Urothelium cell line (cell line): ENCODE data around the gene PAX5.

ENCODE experiments used
- DNase-seq: peaks from one replicate; pipeline ENCODE4 v3.0.0; 2011; ENCODE audit warnings: low spot score, mixed read lengths
- FAIRE-seq: peaks from 2 replicates; lab custom pipeline; 2011; peaks lifted over from hg19 to GRCh38; lab: Jason Lieb, UNC

PAX5 gene

DNA sequence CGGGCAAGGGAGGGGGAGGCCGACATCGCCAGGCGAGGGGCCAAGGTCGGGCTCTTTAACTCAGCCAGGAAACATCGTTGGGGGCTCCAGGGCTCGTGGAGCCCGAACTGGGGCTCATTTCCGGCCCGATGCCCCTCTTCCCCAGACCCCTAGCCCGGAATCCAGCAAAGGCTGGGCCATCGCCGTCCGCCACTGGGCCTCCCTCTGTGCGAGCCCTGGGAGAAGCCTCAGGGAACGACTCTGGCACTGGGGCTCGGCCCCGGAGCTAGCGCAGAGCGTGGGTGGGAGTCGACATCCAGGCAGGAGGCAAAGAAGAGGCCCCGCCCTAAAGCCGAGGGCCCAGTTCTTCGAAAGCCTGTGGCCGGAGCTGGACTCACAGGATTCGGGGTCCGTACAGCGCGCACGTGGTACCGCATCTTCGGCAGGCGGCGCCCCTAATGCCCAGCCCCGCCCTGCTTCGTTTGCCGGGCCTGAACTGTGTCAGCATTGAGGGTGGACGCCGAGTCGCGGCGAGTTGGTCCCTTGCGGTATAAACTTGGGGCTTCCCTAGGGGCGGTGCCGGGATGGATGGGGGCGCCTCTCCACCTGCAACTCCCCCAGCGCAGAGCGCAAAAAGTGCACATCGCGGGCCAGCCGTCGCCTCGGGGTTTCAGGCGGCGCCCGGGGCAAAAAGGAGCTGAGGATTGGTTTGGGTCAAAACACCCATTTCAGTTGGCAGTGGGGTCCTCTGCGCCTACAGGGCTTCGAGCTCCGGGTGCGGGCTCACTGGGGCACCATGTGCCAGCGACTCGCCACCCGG, 3.6 kb upstream of the PAX5 start:
- DNase-seq (no peak), FAIRE-seq (no peak)

DNA sequence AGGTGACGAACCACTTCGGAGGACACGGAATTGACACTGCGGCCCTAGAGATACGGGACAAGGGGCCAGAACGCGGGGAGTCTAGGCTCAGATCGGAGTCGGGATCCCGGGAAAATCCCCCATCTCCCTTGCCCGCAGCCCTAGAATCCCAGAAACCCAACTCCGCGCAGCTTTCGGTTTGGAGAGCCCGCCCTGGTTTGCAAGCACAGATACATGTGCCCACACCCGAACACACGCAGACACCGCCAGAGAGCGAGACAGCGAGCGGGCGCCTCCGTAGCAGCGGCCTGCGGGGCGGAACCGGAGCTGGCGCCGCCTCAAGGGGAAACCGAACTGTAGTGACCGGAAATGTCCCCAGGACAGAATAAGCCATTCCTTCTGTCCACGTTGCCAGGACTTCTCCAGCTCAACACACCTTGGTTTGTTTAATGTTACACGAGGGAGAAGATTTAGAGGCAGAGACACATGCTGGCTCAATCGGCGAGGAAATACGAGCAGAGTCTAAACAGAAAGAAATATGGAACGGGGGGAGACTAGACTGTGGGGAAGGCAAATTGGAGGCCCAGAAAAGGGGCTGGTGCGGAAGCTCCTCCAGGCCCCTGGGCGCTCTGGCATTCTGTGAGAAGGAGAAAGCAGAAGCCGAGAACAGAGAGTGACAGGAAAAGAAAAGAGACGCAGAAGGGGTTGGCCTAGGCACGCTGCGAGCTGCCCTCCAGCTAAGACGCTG, 2.9 kb upstream of the PAX5 start:
- DNase-seq (peak; percentile 33), FAIRE-seq (peak; percentile 42)

DNA sequence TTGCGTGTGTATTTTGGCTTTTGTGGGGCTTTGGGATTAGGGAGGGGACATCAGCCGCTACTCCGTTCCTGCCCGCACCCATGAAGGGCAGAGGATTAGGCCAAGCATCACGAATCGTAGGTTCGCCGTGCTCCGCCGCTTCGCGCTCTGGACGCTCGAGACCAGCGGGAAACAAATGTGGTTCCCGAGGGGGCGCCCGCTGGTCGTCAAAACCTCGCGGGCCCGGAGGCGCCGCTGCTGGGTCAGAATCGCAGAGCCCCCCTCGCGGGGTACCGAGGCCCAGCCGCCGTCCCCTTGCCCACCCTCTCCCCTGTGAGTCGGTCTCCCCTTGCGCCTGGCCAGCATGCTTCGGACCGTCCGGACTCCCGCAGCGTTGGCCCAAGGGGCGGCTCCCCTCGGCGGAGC, 2.3 kb upstream of the PAX5 start:
- DNase-seq (no peak), FAIRE-seq (no peak)

DNA sequence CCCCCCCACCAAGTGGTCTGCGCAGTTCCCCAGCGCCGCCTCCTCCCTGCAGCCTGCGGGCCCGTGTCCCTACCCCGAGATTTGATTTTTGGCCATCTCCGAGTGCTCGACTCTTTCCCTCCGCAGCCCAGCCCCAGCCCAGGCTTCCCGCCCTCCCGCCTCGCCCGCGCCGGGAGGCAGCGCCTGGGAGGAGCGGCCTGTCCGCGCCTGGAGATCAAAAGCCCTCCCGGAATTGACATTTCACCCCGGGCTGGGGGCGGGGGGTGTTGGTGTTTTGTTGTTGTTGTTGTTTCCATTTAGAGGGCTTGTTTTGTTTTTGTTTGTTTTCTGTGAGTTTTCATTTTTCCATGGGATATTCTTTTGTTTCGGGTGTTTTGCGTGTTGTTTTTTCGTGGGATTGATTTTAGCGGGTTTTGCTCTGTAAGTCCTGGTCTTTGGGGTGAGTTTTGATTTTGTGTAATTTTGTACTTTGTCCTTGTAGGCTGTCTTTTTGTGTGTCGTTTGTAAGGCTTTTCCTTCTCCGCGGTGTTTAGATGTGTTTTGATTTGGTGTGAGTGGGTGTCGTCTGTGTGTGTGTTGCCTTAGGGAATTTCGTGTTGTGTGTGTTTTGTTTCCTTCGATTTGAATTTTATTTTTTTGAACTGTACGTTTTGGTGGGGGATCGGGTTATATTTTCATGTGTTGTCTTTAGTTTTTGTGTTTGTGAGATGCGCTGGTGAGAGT, 1.7 kb upstream of the PAX5 start:
- DNase-seq, result no peak
- FAIRE-seq, result no peak

DNA sequence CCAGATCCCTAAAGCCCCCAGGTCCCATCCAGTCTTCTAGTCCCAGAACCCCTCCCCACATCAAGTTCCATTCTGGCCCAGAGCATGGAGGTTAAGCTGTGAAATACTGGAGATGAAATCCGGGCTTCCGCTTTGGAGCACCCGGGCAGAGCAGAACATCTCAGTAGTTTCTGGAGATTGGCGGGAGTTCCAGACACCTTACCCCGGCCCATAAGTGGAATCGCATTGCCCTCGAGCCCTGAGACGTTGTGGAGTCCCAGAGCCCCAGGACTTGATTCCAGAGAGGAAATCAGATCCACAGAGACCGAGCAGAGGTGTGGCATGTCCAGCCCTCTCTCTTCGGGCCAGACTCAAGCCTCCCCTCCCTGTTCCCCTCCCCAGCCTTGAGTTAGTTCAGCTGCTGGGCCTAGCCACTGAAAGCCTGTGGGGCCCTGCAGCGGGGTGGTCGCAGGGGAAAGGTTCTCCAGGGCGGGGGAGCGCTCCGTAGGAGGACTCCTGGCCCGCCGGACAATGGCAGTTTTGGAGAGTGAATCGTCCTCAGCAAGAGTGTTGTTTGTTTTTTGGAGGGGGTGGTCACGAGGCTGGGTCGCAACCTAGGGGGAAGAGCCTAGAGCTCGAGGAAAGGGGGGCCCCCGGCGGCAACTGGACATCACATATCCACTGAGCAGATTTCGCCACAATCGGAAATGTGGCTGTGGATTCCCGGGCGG, 1.0 kb upstream of the PAX5 start:
- DNase-seq, result no peak
- no peak for FAIRE-seq

DNA sequence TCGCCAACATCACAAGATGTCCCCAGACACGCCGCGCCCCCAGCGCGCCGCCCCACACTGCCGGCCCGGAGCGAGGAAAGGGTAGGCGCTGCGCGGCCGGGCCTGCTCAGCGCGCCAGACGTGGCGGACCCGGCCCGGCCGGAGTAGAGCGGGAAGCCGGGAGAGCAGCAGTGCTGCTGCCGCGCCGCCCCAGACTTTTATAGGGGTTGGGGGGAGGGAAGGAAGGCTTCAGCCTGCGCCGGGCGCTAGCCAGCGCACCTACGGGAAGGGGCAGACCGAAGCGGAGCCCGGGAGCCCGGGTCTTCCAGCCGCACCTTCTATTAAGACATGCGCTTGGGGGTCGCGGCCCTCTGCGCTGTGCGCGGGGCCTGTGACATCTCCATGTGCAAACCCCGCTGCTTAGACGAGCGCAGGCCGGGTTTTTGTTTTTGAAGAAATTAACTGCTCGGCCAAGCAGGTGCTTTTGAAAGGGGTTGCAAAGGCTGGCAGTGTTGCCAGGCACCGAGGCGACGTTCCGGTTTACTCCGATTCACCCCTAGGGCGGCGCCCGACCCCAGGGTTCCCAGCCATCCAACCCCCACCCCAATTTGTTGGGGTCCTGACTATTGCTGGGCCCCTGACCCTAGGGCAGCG, 353 bp upstream of the PAX5 start:
- DNase-seq (no peak), FAIRE-seq (no peak)

DNA sequence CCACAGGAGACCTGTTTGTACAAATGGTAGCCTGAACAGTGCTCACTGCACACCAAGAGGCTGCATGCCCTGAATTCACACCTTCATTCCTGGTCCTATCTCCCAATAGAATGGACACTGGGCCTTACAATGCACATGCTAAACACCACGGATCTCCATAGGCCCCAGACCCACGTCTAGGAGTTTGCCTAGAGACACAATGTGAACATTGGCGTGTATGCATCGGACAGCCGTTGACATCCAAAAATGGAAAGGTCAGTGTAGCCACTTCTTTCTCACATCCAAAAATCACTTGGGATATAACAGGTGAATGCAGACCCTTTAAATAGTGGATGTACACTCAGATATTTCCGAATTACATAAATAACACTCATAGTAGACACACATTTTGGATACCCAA, 927 bp downstream of the PAX5 start:
- no peak for DNase-seq
- no peak for FAIRE-seq

DNA sequence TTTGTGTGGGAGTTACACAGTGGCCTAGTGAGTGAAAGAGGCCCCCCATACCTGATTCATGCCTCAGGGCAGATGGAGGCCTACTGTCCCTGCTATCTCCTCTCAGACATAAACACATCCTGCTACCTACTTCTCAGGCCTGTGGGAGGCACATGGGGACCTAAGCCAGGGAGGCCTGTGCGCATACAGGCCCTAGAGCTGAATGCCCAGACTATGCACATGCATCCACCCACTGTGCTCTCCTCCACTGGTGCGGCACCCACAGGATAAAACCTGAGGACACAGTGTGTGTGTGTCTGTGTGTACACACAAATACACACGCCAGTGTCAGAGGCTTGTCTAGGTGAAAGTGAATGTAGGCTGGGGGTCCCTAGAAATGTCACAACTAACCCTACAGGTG, 1.4 kb downstream of the PAX5 start:
- FAIRE-seq (no peak), DNase-seq (no peak)

DNA sequence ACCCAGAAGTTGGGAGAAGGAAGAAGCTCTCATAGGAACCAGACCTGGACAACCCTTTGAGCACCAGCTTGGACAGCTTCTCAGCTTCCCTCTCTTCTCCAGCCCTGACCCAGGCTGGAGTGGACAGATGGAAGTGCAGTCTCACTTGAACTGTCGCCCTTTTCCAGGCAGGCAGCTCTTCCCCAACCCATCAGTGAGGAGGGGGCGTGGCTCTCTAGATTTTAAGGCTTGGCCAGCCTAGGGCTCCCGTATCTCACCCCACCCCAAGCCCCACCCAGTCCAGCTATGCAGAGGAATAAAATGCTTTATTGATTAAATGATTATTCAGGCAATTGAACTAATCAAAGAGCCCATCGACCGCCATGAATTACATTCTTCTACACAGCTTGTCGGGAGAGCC, 2.2 kb downstream of the PAX5 start:
- no peak for DNase-seq
- no peak for FAIRE-seq

DNA sequence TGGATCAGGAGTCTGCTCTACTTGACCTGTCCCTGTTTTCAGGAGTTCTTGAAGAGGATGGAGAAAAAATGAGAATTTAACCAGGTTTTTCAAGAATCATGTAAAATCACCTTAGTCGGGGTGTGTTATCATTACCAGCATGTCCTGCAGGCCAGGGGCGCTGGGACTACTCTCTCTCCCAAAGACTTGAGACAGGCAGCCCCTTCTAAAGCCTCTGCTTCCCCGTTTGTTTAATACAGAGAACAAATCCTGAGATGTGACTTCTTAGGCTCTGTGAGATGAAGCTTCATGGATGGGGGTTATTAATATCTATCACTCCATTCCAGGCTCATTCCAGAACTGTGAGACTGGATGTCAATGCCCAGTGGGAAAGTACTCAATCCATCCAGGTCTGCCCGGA, 3.0 kb downstream of the PAX5 start:
- FAIRE-seq, result no peak
- DNase-seq, result no peak

DNA sequence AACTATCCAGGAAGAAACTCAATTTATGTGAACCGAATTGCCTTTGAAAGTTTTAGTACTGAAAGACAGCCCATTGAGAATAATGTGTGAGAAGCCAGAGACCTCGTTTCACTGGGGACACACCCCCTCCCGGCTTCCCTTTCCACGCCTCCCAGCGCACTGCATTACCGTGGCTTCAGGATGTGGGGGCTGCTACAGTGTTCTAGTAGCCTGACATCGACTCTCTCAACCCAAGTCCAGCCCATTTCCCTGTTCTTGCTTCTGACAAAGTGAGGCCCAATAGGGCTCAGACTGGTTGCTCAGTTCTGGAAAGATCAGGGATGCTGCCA, 3.5 kb downstream of the PAX5 start:
- no peak for FAIRE-seq
- DNase-seq, result no peak

DNA sequence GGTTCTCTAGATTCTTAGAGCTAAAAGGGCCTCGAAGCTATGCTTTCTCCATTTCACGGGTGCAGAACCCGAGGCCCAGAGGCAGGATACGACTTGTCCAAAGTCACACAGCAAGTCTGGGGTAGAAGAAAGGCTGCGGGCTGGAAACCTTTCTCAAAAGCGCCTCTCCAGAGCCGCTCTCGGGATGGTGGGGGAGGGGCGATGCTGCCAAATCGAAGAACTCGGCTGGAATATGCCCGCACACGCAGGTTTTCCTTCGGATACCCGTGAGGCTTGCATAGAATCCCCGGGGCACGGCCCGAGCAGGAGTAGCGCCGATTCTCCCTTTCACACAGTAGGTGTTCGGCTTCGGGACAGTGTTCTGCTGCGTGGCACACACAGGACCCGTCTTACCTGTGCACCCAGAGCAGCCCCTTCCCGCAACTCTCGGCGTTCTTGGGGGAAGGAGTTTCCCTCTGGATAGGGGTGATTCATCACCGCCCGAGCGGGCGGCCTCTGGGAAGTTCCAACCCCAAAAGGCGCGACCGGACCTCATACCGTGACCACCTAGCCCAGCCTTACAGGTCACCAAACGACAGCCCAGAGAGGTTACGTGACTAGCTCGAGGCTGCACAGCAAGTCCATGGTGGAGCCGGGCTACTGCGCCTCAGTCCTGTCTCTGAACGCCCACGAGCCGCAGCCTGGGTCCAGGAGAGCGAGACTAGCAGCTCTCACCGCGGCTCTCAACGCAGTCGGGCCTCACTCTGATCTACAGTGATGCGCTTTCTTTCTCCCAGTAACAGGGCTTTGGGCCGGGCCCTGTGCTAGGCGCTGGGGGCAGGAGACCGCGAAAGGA, 4.1 kb downstream of the PAX5 start:
- FAIRE-seq, result no peak

DNA sequence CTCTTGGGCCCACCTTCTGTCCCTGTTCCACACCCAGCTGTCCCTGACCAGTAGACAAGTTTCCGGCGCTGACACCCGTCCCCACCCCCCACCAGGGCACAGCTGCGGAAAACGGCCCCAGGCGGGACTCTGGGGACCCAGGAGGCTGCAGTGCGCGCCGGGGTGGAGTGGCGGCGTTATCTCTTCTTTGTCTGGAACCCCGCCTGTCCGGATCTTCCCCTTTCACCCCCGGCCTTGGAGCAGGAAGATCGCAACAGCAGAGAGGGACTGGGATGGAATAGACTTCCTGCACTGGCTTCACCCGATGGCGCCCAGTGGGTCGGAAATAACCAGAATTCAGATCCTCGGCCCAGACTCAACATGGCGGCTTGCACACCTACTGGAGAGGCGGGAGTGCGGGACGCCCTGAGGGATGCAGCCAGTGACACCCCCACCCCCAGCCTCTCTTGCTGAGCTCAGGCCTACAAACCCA, 4.7 kb downstream of the PAX5 start:
- FAIRE-seq (no peak), DNase-seq (no peak)

More for the DNA sequence above, 4.1 kb downstream of the PAX5 start:
- no peak for DNase-seq

DNA sequence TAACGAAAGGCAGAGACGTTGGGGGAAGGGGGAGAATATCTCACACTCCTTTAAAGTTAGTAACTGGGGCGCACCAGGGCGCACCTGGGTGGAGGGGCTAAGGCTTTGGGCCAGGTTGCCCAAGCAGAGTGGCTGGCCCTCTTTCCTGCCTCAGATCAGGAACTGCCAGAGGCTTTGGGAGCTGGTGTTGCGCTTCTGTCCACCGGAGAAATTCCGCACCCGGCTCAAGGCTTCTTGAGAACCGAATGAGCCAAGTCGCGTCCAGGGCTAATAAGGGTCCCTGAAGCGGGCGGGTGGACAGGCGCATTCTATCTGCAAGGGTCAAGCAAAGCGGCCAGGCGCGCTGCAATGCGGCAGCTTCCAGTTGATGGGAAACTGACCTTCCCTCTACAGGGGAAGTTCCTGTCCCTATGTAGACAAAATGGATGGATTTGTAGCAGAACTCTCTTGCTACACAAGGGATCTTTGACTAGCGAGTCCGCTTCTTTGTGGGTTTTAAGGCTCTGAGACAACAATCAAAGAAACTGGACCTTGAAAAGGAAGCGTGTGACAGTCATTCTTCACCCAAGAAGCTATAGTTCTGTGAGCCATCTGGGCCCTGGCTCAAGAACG, 5.5 kb downstream of the PAX5 start:
- DNase-seq (no peak), FAIRE-seq (no peak)

DNA sequence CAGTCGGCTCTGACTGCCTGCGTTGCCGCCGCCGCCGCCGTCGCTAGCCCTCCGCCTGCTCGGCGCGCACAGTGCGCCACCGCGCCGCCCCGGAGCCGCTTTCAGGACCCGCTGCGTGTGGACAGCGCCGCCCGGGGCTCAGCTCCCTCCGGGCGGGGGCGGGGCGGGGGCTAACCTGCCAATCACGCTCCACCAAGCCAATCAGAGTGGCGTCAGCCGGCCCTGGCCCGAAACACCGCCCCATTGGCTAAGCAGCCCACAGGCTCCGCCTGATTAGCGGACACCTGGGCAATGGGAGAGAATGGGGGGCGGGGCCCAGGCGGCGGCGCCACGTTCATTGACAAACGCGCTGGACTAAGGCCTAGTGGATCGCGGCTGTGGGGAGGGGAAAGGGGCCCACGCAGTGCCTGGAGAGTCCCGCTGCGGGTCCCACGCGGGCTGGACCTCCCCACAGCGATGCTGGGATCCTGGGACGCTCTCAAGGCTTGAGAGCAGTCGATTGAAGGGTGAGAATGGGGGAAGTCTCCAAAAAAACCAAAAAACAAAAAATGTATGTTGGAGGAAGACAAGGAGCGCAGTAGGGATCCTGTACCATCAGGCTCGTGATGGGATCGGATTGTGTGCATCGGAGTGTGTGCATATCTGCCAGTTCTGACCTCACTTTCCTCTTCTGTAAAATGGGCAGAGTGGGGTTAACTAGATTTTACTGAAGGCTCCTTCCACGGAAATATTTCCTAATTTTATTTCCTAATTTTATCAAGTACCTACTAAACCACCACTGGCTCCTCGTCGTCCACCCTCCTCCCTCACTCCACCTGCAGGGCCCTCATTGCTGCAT, 6.3 kb downstream of the PAX5 start:
- peak; percentile 73 for FAIRE-seq
- DNase-seq, result peak; percentile 98

DNA sequence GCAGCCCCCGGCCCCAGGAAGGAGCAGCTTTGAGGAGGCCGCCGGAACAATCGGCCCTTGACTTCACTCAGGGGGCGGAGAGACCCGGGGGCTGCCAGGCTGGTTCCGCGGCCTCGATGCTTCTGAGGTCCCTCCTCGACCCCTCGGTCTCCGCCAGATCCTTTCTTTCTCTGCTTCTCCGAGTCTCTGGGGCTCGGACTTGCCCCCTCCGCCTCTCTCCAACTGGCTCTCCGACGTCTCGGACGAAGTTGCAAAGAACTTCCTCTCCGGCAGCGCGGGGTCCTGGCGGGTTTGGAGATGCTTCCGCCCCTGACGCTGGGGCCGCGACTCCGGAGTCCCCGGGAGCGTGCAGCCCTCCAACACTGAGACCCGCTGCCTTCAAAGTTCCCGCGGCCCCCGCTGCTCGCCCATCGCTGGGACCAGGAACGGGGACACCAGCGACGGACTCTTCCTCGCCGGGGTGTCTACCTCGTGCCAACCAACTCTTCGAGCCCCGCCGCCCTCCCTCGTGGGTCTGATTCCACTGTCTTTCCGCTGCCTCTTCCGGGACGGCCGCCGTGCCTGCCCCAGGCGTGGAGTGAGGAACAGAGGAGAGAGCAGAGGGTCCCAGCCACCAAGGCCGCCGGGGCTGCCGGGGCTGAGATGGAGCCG, 7.0 kb downstream of the PAX5 start:
- DNase-seq (no peak), FAIRE-seq (no peak)

DNA sequence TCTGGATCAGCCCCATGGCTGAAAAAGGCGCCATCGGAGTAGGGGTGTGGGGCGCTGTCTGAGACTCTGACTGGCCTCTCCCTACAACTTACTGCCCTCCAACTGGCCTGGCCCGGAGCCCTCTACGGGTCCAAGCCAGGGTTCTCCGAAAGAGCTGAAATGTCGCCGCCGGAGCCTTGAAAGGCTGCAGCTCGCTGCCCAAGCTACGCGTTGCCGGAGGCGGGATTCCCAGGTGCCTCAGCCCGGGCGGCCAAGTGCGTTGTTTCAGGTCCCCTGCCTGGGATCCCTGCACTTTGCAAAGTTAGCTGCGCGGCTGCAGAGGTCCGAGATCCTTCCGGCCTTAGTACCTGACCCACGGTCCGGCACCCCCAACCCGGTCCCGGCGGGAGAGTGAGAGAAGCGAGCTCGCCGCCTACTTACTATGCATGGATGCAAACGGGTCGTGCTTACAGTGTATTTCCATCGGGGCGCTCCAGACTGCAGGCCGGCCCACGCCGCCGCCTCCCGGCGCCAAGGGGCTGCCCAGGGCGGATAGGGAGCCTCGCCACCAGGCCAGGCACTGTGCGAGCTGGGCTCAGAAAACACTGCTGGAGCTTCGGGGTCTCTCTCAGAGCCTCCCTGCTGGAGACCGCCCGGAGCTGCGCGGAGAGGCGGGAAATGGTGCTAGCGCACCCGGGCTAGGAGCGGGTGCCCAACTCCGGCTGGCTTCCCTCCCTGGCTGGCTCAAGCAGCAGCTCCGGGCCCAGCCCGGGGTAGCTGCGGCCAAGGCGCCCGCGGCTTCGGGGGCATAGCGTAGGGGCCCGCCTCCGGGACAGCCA, 7.7 kb downstream of the PAX5 start:
- DNase-seq (no peak), FAIRE-seq (no peak)
